Choroid plexus epithelial cell (primary cell): Measurements from ENCODE around the gene AK9.

Experiments used
- DNase-seq: peaks from one replicate; pipeline ENCODE4 v3.0.0-alpha.2; 2010; ENCODE audit warnings: low read depth
- H3K4me3 ChIP-seq: 2 replicates; pipeline ENCODE4 v1.5.1; 2011; ENCODE audit warnings: low read depth, mild to moderate bottlenecking, control low read depth, low read length, moderate library complexity
- TF ChIP-seq, protein P1 (sequence below): conservative IDR thresholded peaks from 2 replicates; pipeline ENCODE4 v1.5.1; 2011; ENCODE audit warnings: low read depth, mild to moderate bottlenecking, control low read depth, inconsistent platforms, low read length, moderate library complexity

The AK9 gene

GRCh38 chr6:109722564-109723254 is 31.7 kb upstream of the AK9 start:
- no peak overlapping the region for H3K4me3 ChIP-seq
- no peak for DNase-seq
- TF ChIP-seq, protein P1, sequence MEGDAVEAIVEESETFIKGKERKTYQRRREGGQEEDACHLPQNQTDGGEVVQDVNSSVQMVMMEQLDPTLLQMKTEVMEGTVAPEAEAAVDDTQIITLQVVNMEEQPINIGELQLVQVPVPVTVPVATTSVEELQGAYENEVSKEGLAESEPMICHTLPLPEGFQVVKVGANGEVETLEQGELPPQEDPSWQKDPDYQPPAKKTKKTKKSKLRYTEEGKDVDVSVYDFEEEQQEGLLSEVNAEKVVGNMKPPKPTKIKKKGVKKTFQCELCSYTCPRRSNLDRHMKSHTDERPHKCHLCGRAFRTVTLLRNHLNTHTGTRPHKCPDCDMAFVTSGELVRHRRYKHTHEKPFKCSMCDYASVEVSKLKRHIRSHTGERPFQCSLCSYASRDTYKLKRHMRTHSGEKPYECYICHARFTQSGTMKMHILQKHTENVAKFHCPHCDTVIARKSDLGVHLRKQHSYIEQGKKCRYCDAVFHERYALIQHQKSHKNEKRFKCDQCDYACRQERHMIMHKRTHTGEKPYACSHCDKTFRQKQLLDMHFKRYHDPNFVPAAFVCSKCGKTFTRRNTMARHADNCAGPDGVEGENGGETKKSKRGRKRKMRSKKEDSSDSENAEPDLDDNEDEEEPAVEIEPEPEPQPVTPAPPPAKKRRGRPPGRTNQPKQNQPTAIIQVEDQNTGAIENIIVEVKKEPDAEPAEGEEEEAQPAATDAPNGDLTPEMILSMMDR: no peak

DNA sequence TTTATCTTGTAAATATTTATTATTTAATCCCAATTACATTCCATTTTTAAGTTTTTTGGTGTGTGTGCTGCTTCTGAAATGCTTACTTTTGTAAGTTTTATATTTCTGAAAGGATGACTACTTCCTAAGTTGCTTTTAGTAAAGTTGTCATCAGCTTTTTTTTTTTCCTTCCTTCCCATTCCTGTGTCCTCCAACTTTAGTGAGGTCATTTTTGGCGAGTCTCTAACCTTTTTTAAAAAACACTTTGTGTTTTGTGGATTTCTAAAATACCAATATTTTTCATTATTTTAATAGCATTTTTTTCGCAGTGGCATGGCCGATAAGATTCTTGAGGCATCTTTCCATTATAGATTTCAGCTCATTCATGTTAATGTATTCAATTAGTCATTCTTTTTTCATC is 31.0 kb upstream of the AK9 start:
- no peak for DNase-seq
- H3K4me3 ChIP-seq: no peak overlapping the region
- TF ChIP-seq, protein P1: no peak

DNA sequence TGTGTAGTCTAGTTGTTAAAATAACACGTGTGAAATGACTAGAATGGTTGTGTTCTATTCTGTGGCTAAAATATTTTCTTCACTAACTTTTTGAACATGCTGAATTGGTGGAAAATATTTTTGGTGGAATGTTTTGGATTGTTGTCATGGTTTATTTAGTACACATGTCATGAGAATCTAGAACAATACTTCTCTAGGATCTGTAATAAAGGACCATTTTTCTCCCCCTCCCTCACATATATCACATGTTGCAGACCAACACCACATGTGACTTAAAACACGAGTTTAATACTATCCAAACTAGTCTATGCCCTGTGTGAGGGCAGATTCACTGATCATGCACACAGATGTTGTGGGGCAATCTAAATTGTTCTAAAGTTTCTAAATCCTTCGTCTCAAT is 29.3 kb upstream of the AK9 start:
- no peak overlapping the region for H3K4me3 ChIP-seq
- TF ChIP-seq, protein P1: no peak
- DNase-seq: no peak

- DNase-seq: peak; percentile 27
- H3K4me3 ChIP-seq: no peak overlapping the region
- TF ChIP-seq, protein P1: no peak
Measured at GRCh38 chr6:109718991-109719390, 28.0 kb upstream of the AK9 start.

DNA sequence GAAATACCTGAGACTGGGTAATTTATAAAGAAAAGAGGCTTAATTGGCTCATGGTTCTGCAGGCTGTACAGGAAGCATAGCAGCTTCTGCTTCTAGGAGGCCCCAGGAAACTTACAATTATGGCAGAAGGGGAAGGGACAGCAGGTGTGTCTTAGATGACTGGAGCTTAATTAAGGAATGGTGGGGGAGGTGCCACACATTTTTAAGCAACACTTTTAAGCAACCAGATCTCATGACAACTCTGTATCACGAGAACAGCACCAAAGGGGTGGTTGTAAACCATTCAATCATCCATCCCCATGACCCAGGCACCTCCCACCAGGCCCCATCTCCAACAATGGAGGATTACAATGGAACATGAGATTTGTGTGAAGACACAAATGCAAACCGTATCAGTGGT is 27.0 kb upstream of the AK9 start:
- H3K4me3 ChIP-seq: no peak overlapping the region
- TF ChIP-seq, protein P1: no peak
- no peak for DNase-seq

GRCh38 chr6:109715616-109716015 is 24.6 kb upstream of the AK9 start:
- no peak for DNase-seq
- TF ChIP-seq, protein P1: no peak
- H3K4me3 ChIP-seq: no peak overlapping the region

- no peak for DNase-seq
- H3K4me3 ChIP-seq: no peak overlapping the region
- TF ChIP-seq, protein P1: no peak
Measured at GRCh38 chr6:109714611-109715010, 23.6 kb upstream of the AK9 start.
